Measurements from ENCODE around the gene ABO.
"Not testable (repeated sequence)": the region's sequence is repeated elsewhere in the genome, so short reads cannot be mapped to it uniquely, and the experiment has no call there.

Gene ABO

GRCh38 chr9:133256136-133256461, 18.9 kb downstream of the ABO start:
- in situ Hi-C loops (cut with HindIII; ENCODE audit: low sequenced_read_pairs) = no loop called here
- DNase-seq (ENCODE audit: low read depth) = no peak
- TF ChIP-seq CTCF (IDR thresholded peaks at IDR 0.05; ENCODE audit: low read depth, low read length, missing control alignments) = no peak
- H3K4me3 ChIP-seq (ENCODE audit: low read depth, low read length) = no peak overlapping the region

- TF ChIP-seq CTCF (IDR thresholded peaks at IDR 0.05; ENCODE audit: low read depth, low read length, missing control alignments) = no peak
- no peak for DNase-seq (ENCODE audit: low read depth)
- in situ Hi-C loops (cut with HindIII; ENCODE audit: low sequenced_read_pairs) = no loop called here
- no peak overlapping the region for H3K4me3 ChIP-seq (ENCODE audit: low read depth, low read length)
These were observed 19.4 kb downstream of the ABO start for GRCh38 chr9:133255371-133256135.

DNA sequence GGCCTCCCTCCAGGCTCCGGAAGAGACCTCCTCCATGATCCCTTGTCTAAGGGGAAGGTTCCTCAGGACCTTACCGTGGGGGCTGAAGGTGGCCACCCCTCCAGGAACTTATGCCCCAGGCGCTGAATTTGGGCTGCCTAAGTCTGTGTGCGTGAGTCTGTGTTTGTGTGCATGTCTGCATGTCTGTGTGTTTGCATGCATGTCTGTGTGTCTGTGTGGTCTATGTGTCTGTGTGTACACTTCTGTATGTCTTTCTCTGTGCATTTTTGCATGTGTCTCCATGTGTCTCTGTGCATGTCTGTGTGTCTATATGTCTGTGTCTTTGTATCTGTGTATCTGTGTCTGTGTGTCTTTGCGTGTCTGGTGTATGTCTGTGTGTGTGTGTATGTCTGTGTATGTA, 20.5 kb downstream of the ABO start:
- no peak for TF ChIP-seq CTCF (IDR thresholded peaks at IDR 0.05; ENCODE audit: low read depth, low read length, missing control alignments)
- in situ Hi-C loops (cut with HindIII; ENCODE audit: low sequenced_read_pairs) = no loop called here
- no peak for DNase-seq (ENCODE audit: low read depth)
- H3K4me3 ChIP-seq (ENCODE audit: low read depth, low read length) = no peak overlapping the region

DNA sequence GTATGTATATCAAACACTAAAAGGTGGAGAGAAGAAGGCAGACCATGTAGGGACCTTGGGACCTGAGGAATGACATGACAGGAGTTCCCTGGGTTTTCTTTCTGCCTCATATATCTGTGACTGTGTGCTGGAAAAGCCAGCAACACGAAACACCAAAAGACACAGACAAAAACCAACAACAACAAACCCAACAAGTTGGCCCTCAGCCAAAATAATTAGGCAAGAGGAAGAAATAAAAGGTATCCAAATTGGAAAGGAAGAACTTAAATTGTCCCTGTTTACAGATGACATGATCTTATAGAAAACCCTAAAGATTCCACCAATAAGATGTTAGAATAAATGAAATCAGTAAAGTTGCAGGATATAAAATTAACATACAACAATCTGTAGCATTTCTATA, 21.7 kb downstream of the ABO start:
- no peak for DNase-seq (ENCODE audit: low read depth)
- in situ Hi-C loops (cut with HindIII; ENCODE audit: low sequenced_read_pairs) = no loop called here
- H3K4me3 ChIP-seq (ENCODE audit: low read depth, low read length) = no peak overlapping the region
- no peak for TF ChIP-seq CTCF (IDR thresholded peaks at IDR 0.05; ENCODE audit: low read depth, low read length, missing control alignments)

GRCh38 chr9:133252301-133253020, 22.5 kb downstream of the ABO start:
- in situ Hi-C loops (cut with HindIII; ENCODE audit: low sequenced_read_pairs) = no loop called here
- no peak for DNase-seq (ENCODE audit: low read depth)
- no peak for TF ChIP-seq CTCF (IDR thresholded peaks at IDR 0.05; ENCODE audit: low read depth, low read length, missing control alignments)
- H3K4me3 ChIP-seq (ENCODE audit: low read depth, low read length) = no peak overlapping the region

DNA sequence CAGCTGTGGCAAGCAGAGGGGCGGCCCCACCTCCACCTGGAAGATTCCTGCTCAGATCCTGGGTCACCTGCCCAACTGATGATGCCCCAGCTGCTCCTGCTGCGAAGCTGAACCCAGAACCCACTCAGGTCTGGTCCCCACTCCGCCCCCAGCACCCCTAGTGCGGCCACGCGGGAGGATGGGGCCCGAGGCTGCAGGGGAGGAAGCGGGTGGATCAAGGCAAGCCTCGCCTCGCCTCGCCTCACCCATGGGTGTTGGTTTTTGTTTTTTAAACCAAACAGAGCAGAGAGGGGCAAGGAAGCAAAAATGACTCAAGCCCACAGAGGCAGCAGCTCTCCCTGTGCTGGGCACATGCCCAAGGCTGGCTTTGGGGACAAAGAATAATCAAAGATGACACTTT, 23.2 kb downstream of the ABO start:
- in situ Hi-C loops (cut with HindIII; ENCODE audit: low sequenced_read_pairs) = no loop called here
- H3K4me3 ChIP-seq (ENCODE audit: low read depth, low read length) = no peak overlapping the region
- TF ChIP-seq CTCF (IDR thresholded peaks at IDR 0.05; ENCODE audit: low read depth, low read length, missing control alignments) = no peak

DNA sequence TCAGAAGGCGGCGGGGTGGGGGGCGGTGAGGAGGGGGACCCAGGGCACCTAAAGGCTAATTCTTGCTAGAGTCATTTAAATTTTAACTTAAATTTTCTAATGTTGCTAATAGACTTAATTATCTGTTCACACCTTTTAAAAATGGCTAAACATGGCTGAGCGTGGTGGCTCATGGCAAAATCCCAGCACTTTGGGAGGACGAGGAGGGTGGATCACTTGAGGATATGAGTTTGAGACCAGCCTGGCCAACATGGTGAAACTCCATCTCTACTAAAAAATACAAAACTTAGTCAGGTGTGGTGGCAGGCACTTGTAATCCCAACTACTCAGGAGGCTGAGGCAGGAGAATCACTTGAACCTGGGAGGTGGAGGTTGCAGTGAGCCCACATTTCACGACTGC, 23.8 kb downstream of the ABO start:
- H3K4me3 ChIP-seq (ENCODE audit: low read depth, low read length); DNase-seq (ENCODE audit: low read depth); in situ Hi-C loops (cut with HindIII; ENCODE audit: low sequenced_read_pairs): not testable (repeated sequence)

More for the DNA sequence above, 23.2 kb downstream of the ABO start:
- no peak for DNase-seq (ENCODE audit: low read depth)

All from astrocyte of the cerebellum (primary cell).